ENCODE data around the gene TGM2.

DNA sequence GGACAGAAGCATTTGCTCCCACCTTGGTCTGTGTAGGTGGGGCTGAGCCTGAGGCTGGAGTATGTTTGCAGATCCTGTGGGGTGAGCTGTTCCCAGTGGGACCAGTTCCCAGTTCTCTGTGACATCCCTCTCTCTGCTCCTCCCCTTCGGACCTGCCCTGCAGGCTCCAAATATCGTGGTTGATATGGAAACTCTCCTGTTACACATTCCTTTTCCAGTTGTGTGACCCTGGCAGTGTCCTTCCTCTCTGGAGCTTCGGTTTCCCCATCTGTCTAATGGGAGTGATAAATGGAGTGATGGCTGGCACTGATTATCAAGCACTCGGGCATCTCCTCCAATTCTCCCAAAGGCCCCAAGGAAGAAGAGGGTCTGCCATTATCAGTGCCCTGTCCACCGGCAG lies 15.7 kb upstream of the TGM2 start:
- TF ChIP-seq, protein P1, sequence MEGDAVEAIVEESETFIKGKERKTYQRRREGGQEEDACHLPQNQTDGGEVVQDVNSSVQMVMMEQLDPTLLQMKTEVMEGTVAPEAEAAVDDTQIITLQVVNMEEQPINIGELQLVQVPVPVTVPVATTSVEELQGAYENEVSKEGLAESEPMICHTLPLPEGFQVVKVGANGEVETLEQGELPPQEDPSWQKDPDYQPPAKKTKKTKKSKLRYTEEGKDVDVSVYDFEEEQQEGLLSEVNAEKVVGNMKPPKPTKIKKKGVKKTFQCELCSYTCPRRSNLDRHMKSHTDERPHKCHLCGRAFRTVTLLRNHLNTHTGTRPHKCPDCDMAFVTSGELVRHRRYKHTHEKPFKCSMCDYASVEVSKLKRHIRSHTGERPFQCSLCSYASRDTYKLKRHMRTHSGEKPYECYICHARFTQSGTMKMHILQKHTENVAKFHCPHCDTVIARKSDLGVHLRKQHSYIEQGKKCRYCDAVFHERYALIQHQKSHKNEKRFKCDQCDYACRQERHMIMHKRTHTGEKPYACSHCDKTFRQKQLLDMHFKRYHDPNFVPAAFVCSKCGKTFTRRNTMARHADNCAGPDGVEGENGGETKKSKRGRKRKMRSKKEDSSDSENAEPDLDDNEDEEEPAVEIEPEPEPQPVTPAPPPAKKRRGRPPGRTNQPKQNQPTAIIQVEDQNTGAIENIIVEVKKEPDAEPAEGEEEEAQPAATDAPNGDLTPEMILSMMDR (IDR thresholded peaks at IDR 0.05), result no peak
- no peak for TF ChIP-seq POLR2A (IDR thresholded peaks at IDR 0.05)
